Measurements from ENCODE around the gene TUBG2.

The TUBG2 gene

GRCh38 chr17:42677921-42678781 lies 19.1 kb downstream of the TUBG2 start:
- peak; percentile 91 for DNase-seq

GRCh38 chr17:42678951-42679491 lies 19.9 kb downstream of the TUBG2 start:
- DNase-seq, result peak; percentile 65

DNA sequence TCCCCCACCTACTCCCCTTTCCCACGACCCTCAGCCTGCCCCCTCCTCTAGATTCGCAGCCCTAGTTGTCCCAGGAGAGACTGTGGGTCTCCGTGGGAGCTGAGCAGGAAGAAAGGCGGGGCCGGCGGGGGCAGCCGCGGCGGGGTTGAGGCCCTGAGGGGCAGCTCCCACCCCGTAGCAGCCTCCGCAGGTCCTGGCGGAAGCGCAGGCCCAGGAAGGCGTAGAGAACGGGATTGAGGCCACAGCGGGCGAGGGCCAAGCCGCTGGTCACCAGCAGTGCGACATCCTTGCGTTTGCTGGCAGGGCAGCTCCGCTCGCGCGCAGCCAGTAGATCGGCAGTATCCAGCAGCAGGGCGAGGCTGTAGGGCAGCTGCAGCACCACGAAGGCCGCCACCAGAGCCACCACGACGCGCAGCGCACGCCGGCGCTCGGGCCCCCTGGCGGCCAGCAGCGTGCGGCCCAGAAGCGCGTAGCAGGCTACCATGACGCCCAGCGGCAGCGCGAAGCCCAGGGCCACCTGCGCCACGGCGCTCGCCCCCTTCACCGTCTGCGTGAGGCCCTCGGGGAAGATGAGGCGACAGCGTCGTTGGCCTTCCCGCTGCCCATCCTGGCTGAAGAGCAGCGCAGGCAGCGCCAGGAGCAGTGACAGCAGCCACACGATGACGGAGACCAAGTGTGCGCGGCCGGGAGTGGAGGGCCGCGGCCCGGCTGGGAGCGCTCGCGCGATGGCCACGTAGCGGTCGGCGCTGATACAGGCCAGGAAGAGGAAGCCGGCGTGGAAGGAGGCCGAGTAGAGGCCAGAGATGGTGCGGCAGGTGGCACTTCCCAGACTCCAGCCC lies 20.6 kb downstream of the TUBG2 start:
- DNase-seq, result peak; percentile 85

DNA sequence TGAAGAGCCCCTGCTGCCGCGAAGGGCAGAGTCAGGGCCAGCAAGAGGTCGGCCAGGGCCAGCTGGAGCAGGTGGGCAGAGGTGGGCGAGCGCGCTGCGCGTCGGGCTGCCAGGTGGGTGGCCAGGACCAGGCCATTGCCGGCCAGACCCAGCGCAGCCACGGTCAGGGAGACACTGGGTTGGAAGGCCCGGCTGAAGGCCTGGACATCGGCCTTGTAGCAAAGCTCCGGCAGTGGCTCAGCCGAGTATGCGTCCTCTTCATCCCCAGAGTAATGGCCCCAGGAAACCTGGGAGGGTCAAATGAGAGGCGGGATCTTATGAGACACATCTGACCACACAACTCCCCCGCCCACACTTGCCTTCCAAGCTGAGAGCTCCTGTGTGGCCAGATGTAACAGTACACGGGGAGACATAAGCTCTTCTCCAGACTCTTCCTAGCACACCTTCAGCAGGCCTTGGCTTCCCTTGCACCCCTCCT lies 21.3 kb downstream of the TUBG2 start:
- no peak for DNase-seq

- peak; percentile 88 for DNase-seq
Measured at GRCh38 chr17:42681976-42682721, 23.1 kb downstream of the TUBG2 start, which contains the start of gene CNTNAP1. Gene CNTNAP1, plus strand, starts transcription at chr17:42682531. Its CDS starts 299 bp downstream, at chr17:42682830.

GRCh38 chr17:42682722-42683403 lies 23.8 kb downstream of the TUBG2 start:
- DNase-seq, result peak; percentile 80

GRCh38 chr17:42683407-42684034 lies 24.4 kb downstream of the TUBG2 start:
- DNase-seq, result peak; percentile 67

GRCh38 chr17:42684929-42685556 lies 26.0 kb downstream of the TUBG2 start:
- DNase-seq, result no peak

DNA sequence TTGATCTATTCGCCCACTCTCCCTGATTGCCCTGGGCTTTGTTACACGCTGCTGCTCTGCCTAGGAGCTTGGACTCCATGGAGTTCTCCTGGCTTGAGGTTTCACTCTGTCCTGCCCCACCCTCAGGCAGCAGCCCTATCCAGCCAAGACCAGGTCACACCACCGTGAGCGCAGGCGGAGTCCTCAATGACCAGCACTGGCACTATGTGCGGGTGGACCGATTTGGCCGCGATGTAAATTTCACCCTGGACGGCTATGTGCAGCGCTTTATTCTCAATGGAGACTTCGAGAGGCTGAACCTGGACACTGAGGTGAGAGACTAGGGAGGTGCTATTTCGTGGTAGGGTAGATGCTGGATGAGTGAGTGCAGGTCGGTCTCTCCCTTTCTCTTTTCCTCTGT lies 26.7 kb downstream of the TUBG2 start:
- DNase-seq, result no peak

DNA sequence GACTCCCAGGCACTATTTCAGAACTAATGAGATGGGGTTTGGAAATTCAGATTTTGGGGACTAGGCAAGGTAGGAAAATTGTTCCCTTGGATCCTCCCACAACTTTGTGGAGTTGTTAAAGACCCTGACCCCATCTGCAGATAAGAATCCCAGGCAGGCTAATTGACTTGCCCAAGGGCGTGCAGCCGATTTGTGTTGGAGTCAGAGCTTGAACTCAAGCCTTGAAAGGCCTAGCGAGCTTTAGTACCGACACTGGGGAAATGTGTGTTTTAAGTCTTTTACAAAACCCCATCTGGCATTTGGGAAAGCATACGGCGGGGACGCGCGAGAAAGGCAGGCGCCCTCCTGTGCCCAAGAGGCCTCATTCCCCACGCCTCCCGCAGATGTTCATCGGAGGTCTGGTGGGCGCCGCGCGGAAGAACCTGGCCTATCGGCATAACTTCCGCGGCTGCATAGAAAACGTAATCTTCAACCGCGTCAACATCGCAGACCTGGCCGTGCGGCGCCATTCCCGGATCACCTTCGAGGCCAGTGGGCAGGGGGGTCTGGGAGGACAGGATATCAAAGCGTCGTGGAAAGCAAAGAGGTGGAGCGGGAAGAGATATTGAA lies 27.5 kb downstream of the TUBG2 start:
- DNase-seq, result no peak

DNA sequence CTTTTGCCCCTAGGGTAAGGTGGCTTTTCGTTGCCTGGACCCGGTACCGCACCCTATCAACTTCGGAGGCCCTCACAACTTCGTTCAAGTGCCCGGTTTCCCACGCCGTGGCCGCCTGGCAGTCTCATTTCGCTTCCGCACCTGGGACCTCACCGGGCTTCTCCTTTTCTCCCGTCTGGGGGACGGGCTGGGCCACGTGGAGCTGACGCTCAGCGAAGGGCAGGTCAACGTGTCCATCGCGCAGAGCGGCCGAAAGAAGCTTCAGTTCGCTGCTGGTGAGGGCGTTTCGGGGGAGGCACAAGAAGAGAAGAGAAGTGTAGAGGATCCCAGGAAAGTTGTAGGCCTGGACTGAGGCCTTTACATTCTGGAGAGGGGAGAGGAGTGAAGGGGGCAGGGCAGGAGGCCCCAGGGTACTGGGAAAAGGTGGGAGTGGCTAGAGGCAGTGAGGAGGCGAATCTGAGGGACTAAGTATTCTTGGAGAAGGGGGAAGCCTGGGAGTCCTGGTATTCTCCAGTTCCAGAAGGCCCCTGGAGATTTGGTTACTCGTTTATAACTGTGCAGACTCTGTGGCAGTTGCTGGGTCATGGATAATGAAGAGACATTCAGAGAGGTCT lies 28.7 kb downstream of the TUBG2 start:
- DNase-seq, result no peak

GRCh38 chr17:42690596-42690995 lies 31.5 kb downstream of the TUBG2 start:
- DNase-seq, result no peak

- DNase-seq, result no peak
Measured at GRCh38 chr17:42691021-42691545, 32.0 kb downstream of the TUBG2 start.

GRCh38 chr17:42692489-42692888 lies 33.4 kb downstream of the TUBG2 start:
- DNase-seq, result no peak

DNA sequence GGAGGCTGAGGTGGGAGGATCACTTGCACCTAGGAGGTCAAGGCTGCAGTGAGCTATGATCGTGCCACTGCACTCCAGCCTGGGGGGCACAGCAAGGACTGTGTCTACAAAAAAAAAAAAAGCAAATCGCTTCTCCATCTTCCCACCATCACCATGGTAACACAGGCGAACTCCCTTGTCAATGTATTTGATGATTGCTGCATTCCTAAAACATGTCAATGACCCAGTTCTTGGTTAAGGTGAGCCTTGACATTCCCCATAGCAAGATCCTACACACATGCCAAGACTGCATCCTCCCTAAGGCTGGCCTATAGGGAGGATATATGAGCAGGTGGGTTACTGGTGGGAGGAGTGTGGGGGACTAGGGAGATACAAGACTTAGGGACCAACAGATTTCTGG lies 35.4 kb downstream of the TUBG2 start:
- no peak for DNase-seq

DNA sequence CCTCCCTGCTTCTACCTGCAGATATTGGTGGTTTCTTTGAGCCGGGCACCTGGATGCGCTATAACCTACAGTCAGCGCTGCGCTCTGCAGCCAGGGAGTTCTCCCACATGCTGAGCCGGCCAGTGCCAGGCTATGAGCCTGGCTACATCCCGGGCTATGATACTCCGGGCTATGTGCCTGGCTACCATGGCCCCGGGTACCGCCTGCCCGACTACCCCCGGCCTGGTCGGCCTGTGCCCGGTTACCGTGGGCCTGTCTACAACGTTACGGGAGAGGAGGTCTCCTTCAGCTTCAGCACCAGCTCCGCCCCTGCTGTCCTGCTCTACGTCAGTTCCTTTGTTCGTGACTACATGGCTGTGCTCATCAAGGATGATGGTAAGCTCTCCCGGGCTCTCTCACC lies 36.4 kb downstream of the TUBG2 start:
- no peak for DNase-seq

DNA sequence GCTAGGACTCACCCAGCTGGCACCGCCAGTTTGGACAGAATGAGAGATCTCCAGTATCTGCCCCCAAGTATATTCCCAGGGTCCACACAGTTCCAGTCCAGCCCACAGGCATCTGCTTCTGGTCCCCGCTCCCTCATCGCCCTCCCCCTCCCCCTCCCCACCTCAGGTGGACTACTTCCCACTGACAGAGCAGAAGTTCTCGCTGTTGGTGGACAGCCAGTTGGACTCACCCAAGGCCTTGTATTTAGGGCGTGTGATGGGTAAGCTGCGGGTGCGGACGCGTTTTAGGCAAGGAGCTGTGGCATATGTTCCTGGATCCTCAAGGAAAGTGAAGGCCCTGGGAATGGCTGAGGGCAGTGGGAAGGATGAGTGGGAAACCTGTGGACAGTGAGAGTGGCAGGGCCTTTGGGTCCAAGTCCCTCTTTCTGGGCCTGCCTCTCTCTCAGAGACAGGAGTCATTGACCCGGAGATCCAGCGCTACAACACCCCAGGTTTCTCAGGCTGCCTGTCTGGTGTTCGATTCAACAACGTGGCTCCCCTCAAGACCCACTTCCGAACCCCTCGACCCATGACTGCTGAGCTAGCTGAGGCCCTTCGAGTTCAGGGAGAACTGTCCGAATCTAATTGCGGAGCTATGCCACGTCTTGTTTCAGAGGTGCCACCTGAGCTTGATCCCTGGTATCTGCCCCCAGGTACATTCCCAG lies 38.2 kb downstream of the TUBG2 start:
- no peak for DNase-seq

- DNase-seq, result no peak
Measured at GRCh38 chr17:42698736-42699414, 39.8 kb downstream of the TUBG2 start.

DNA sequence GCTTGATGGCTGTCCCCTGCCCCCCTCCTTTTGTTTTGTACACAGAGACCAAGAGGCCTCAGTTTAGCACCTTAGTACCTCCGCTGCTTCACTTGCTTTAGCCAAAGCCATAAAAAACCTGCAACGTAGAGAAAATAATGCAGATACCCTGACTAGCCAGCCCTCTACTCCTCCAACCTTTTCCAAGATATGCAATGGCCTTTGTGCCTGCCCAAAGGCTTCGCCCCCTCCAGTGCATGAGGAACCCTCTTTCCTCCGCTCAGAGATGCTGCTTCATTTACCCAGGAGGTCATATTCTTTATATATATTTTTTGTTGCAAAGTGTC lies 40.3 kb downstream of the TUBG2 start:
- DNase-seq, result no peak

Measured in right hindlimb (tissue), 1 donor.